Measurements from ENCODE around the gene ZSWIM6.

ZSWIM6 gene

DNA sequence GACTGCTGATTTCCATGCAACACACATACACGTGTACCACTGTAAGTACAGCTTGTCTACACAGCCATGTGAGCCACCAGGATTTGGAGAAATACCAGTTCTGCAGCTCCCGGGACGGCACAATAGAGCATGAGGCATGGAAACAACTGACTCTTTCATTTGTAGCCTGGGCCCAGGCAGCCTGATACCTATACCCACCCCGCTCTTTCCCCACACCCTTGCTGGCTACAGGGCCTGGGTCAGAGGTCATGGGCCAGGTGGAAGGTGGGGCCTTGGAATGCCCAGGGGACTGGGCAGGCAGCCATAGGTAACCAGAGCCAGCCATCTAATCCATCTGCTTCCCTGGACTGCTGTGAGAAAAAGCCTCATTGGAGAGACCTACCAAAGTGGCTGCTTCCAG, 39.0 kb upstream of the ZSWIM6 start:
- Histone ChIP-seq H3K27ac (ENCODE audit: low read depth, low read length) (no peak overlapping the region), H3K9me3 (ENCODE audit: insufficient read depth, low read length) (no peaks in the 10 kb centered on the region), H3K9ac (ENCODE audit: low read length) (no peak overlapping the region), H4K20me1 (ENCODE audit: low read depth, low read length) (no peaks in the 10 kb centered on the region), H3F3A (ENCODE audit: insufficient read depth) (no peaks in the 10 kb centered on the region), H3K36me3 (ENCODE audit: low read length) (no peaks in the 10 kb centered on the region), H2AFZ (ENCODE audit: low read depth, low read length, severe bottlenecking) (no peak overlapping the region), H3K4me3 (ENCODE audit: insufficient read depth, low read length, poor library complexity, severe bottlenecking) (no peak overlapping the region), H3K9me2 (replicated peaks; ENCODE audit: insufficient read depth, low read length) (no peaks in the 10 kb centered on the region), H3K4me2 (ENCODE audit: low read depth, low read length, poor library complexity, severe bottlenecking) (no peak overlapping the region), H3K27me3 (ENCODE audit: low read length) (no peaks in the 10 kb centered on the region), H3K79me2 (ENCODE audit: insufficient read depth, low read length) (no peaks in the 10 kb centered on the region)
- TF ChIP-seq CTCF (IDR thresholded peaks at IDR 0.05; ENCODE audit: insufficient read depth, low read length, poor library complexity, severe bottlenecking), result no peak

- no peak for TF ChIP-seq EZH2phosphoT487 (conservative IDR thresholded peaks at IDR 0.05; ENCODE audit: low read length)
- TF ChIP-seq CTCF (IDR thresholded peaks at IDR 0.05; ENCODE audit: insufficient read depth, low read length, poor library complexity, severe bottlenecking), result no peak
- H3K9me3 ChIP-seq (ENCODE audit: insufficient read depth, low read length), result no peaks in the 10 kb centered on the region
- no peak overlapping the region for H3K27ac ChIP-seq (ENCODE audit: low read depth, low read length)
These were observed 38.2 kb upstream of the ZSWIM6 start for GRCh38 chr5:61293873-61294272.

DNA sequence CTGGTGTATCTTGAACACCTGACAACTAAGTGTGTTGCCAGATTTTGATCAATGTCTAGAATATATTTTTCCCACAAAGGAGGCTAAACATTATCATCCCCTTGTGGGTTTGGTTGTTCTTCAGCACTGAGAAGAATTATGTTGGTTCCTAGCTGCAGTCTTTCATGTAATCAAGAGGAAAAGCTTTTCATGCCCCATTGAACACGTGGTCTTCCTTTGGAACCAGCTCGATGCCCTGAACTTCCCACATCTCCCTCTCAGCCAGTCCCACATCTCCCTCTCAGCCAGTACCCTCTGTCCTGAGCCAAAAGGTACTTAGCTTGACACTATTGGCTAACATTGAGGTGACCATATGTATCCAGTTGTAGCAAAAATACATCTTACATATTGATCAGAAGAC, 36.7 kb upstream of the ZSWIM6 start:
- Histone ChIP-seq H3K27ac (ENCODE audit: low read depth, low read length) (no peak overlapping the region), H3K27me3 (ENCODE audit: low read length) (no peaks in the 10 kb centered on the region), H3K4me2 (ENCODE audit: low read depth, low read length, poor library complexity, severe bottlenecking) (no peak overlapping the region), H3K79me2 (ENCODE audit: insufficient read depth, low read length) (no peaks in the 10 kb centered on the region), H3K9me2 (replicated peaks; ENCODE audit: insufficient read depth, low read length) (no peaks in the 10 kb centered on the region), H2AFZ (ENCODE audit: low read depth, low read length, severe bottlenecking) (no peak overlapping the region), H3K9me3 (ENCODE audit: insufficient read depth, low read length) (no peaks in the 10 kb centered on the region), H3F3A (ENCODE audit: insufficient read depth) (no peaks in the 10 kb centered on the region), H3K9ac (ENCODE audit: low read length) (no peak overlapping the region), H3K4me3 (ENCODE audit: insufficient read depth, low read length, poor library complexity, severe bottlenecking) (no peak overlapping the region), H3K36me3 (ENCODE audit: low read length) (no peaks in the 10 kb centered on the region), H4K20me1 (ENCODE audit: low read depth, low read length) (no peaks in the 10 kb centered on the region)
- no peak for TF ChIP-seq EZH2phosphoT487 (conservative IDR thresholded peaks at IDR 0.05; ENCODE audit: low read length)
- TF ChIP-seq CTCF (IDR thresholded peaks at IDR 0.05; ENCODE audit: insufficient read depth, low read length, poor library complexity, severe bottlenecking), result no peak

More at GRCh38 chr5:61293873-61294272, 38.2 kb upstream of the ZSWIM6 start:
- Histone ChIP-seq H3K36me3 (ENCODE audit: low read length) (no peaks in the 10 kb centered on the region), H3K79me2 (ENCODE audit: insufficient read depth, low read length) (no peaks in the 10 kb centered on the region), H3K27me3 (ENCODE audit: low read length) (no peaks in the 10 kb centered on the region), H3K4me3 (ENCODE audit: insufficient read depth, low read length, poor library complexity, severe bottlenecking) (no peak overlapping the region), H3K4me2 (ENCODE audit: low read depth, low read length, poor library complexity, severe bottlenecking) (no peak overlapping the region), H3K9ac (ENCODE audit: low read length) (no peak overlapping the region), H3K9me2 (replicated peaks; ENCODE audit: insufficient read depth, low read length) (no peaks in the 10 kb centered on the region), H3F3A (ENCODE audit: insufficient read depth) (no peaks in the 10 kb centered on the region), H2AFZ (ENCODE audit: low read depth, low read length, severe bottlenecking) (no peak overlapping the region), H4K20me1 (ENCODE audit: low read depth, low read length) (no peaks in the 10 kb centered on the region)

DNA sequence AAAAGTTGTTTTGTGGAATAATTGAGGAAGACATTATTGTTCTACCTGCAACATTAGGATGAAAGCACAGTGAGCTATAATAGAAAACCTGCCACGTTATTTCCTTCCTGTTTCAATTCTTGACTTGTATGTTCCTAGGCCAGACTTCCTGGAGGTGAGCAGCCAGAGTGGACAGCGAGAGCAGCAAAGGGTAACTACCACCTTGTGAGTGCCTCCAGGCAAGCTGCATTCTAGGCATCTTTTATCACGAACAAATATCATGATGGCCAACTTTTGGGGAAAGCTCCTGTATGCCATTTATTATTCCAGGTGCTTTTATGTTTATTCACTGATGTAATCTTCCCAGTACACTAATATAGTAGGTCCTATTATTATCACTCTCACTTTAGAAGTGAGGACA, 34.0 kb upstream of the ZSWIM6 start:
- Histone ChIP-seq H3K27ac (ENCODE audit: low read depth, low read length) (no peak overlapping the region), H4K20me1 (ENCODE audit: low read depth, low read length) (no peaks in the 10 kb centered on the region), H3K79me2 (ENCODE audit: insufficient read depth, low read length) (no peaks in the 10 kb centered on the region), H3F3A (ENCODE audit: insufficient read depth) (no peaks in the 10 kb centered on the region), H3K9me3 (ENCODE audit: insufficient read depth, low read length) (no peaks in the 10 kb centered on the region), H3K4me2 (ENCODE audit: low read depth, low read length, poor library complexity, severe bottlenecking) (no peak overlapping the region), H3K9me2 (replicated peaks; ENCODE audit: insufficient read depth, low read length) (no peaks in the 10 kb centered on the region), H3K27me3 (ENCODE audit: low read length) (no peaks in the 10 kb centered on the region), H3K4me3 (ENCODE audit: insufficient read depth, low read length, poor library complexity, severe bottlenecking) (no peak overlapping the region), H2AFZ (ENCODE audit: low read depth, low read length, severe bottlenecking) (no peak overlapping the region), H3K9ac (ENCODE audit: low read length) (no peak overlapping the region), H3K36me3 (ENCODE audit: low read length) (no peaks in the 10 kb centered on the region)
- TF ChIP-seq EZH2phosphoT487 (conservative IDR thresholded peaks at IDR 0.05; ENCODE audit: low read length) (no peak), CTCF (IDR thresholded peaks at IDR 0.05; ENCODE audit: insufficient read depth, low read length, poor library complexity, severe bottlenecking) (no peak)
